ENCODE results near the gene PSEN1.

PSEN1 gene

GRCh38 chr14:73223049-73223448 is 86.7 kb downstream of the PSEN1 start:
- no peak for DNase-seq

GRCh38 chr14:73225496-73225895 is 89.2 kb downstream of the PSEN1 start:
- no peak for DNase-seq

GRCh38 chr14:73227812-73228781 is 91.8 kb downstream of the PSEN1 start:
- peak; percentile 88 for DNase-seq

- DNase-seq: peak; percentile 15
Measured at GRCh38 chr14:73230051-73230450, 93.7 kb downstream of the PSEN1 start.

GRCh38 chr14:73231981-73232851 is 95.9 kb downstream of the PSEN1 start:
- no peak for DNase-seq

- DNase-seq: no peak
Measured at GRCh38 chr14:73232984-73233383, 96.7 kb downstream of the PSEN1 start.

GRCh38 chr14:73233564-73233963 is 97.3 kb downstream of the PSEN1 start:
- no peak for DNase-seq

- no peak for DNase-seq
Measured at GRCh38 chr14:73234029-73234428, 97.7 kb downstream of the PSEN1 start.

GRCh38 chr14:73234586-73235394 is 98.5 kb downstream of the PSEN1 start:
- DNase-seq: no peak

GRCh38 chr14:73235531-73236155 is 99.3 kb downstream of the PSEN1 start:
- DNase-seq: no peak

- DNase-seq: no peak
Measured at GRCh38 chr14:73236157-73236556, 99.8 kb downstream of the PSEN1 start.

- no peak for DNase-seq
Measured at GRCh38 chr14:73236752-73237218, 100.5 kb downstream of the PSEN1 start.

- peak; percentile 52 for DNase-seq
Measured at GRCh38 chr14:73237219-73237785, 101.0 kb downstream of the PSEN1 start, which contains the start of gene PAPLN. Gene PAPLN (plus strand): TSS chr14:73237506. CDS start chr14:73239779, 2,273 bp downstream.

GRCh38 chr14:73237786-73238423 is 101.6 kb downstream of the PSEN1 start:
- no peak for DNase-seq

- DNase-seq: no peak
Measured at GRCh38 chr14:73238424-73238852, 102.1 kb downstream of the PSEN1 start.

GRCh38 chr14:73238941-73239340 is 102.6 kb downstream of the PSEN1 start:
- no peak for DNase-seq

GRCh38 chr14:73239393-73240241 is 103.3 kb downstream of the PSEN1 start:
- DNase-seq: peak; percentile 49

GRCh38 chr14:73240816-73241480 is 104.6 kb downstream of the PSEN1 start:
- DNase-seq: peak; percentile 35

GRCh38 chr14:73241481-73242165 is 105.3 kb downstream of the PSEN1 start:
- peak; percentile 16 for DNase-seq

Data from femur (tissue), 1 donor.